ENCODE measurements around the gene WLS. TPM values are rescaled to one million over a fixed set of nuclear protein-coding genes. Genes with fewer than 3 reads are reported as not detected.

WLS gene
- total RNA-seq, 1 donor from 2014 or later, result 341 TPM

GRCh38 chr1:68206848-68207689 is 25.3 kb downstream of the WLS start:
- H3K27ac Mint-ChIP-seq (ENCODE audit: unreplicated experiment), result peak overlapping the region; percentile 83
- no peak for DNase-seq (ENCODE audit: extremely low spot score, unreplicated experiment)

GRCh38 chr1:68205794-68206358 is 26.4 kb downstream of the WLS start:
- Mint-ChIP-seq H3K4me3 (ENCODE audit: unreplicated experiment) (no peak overlapping the region), H3K36me3 (ENCODE audit: unreplicated experiment) (peaks cover 5% of the 10 kb centered on the region), H3K4me1 (ENCODE audit: unreplicated experiment) (peaks cover 89% of the 10 kb centered on the region), H3K27ac (ENCODE audit: unreplicated experiment) (peak overlapping the region; percentile 83), H3K27me3 (ENCODE audit: unreplicated experiment) (no peaks in the 10 kb centered on the region), H3K9me3 (ENCODE audit: unreplicated experiment) (no peaks in the 10 kb centered on the region)
- DNase-seq (ENCODE audit: extremely low spot score, unreplicated experiment), result no peak
- TF ChIP-seq CTCF (IDR thresholded peaks at IDR 0.05), result no peak

More at GRCh38 chr1:68206848-68207689, 25.3 kb downstream of the WLS start:
- peaks cover 7% of the 10 kb centered on the region for H3K36me3 Mint-ChIP-seq (ENCODE audit: unreplicated experiment)
- H3K4me3 Mint-ChIP-seq (ENCODE audit: unreplicated experiment), result no peak overlapping the region
- no peak for TF ChIP-seq CTCF (IDR thresholded peaks at IDR 0.05)
- no peaks in the 10 kb centered on the region for H3K27me3 Mint-ChIP-seq (ENCODE audit: unreplicated experiment)
- H3K9me3 Mint-ChIP-seq (ENCODE audit: unreplicated experiment), result no peaks in the 10 kb centered on the region
- H3K4me1 Mint-ChIP-seq (ENCODE audit: unreplicated experiment), result peaks cover 88% of the 10 kb centered on the region

- H3K4me1 Mint-ChIP-seq (ENCODE audit: unreplicated experiment), result peaks cover 85% of the 10 kb centered on the region
- H3K36me3 Mint-ChIP-seq (ENCODE audit: unreplicated experiment), result peaks cover 5% of the 10 kb centered on the region
- H3K27ac Mint-ChIP-seq (ENCODE audit: unreplicated experiment), result peak overlapping the region; percentile 83
- no peak overlapping the region for H3K4me3 Mint-ChIP-seq (ENCODE audit: unreplicated experiment)
- no peak for DNase-seq (ENCODE audit: extremely low spot score, unreplicated experiment)
- TF ChIP-seq CTCF (IDR thresholded peaks at IDR 0.05), result no peak
- H3K9me3 Mint-ChIP-seq (ENCODE audit: unreplicated experiment), result no peaks in the 10 kb centered on the region
- no peaks in the 10 kb centered on the region for H3K27me3 Mint-ChIP-seq (ENCODE audit: unreplicated experiment)
Observed at GRCh38 chr1:68204977-68205630, 27.2 kb downstream of the WLS start.

GRCh38 chr1:68202239-68202832 is 30.0 kb downstream of the WLS start:
- Mint-ChIP-seq H3K27ac (ENCODE audit: unreplicated experiment) (peak overlapping the region; percentile 73), H3K27me3 (ENCODE audit: unreplicated experiment) (no peaks in the 10 kb centered on the region), H3K9me3 (ENCODE audit: unreplicated experiment) (no peaks in the 10 kb centered on the region), H3K4me1 (ENCODE audit: unreplicated experiment) (peaks cover 83% of the 10 kb centered on the region), H3K36me3 (ENCODE audit: unreplicated experiment) (peaks cover 3% of the 10 kb centered on the region), H3K4me3 (ENCODE audit: unreplicated experiment) (no peak overlapping the region)
- no peak for TF ChIP-seq CTCF (IDR thresholded peaks at IDR 0.05)
- DNase-seq (ENCODE audit: extremely low spot score, unreplicated experiment), result no peak

All from osteocyte (in vitro differentiated cells).